Mononuclear cell (primary cell): Measurements from ENCODE around the gene TLR3. TPM values are rescaled to one million over a fixed set of nuclear protein-coding genes. Genes with fewer than 3 reads are reported as not detected.

ENCODE experiments used
- H3K27me3 ChIP-seq: 2 replicates; pipeline ENCODE4 v1.6.0; 2011; ENCODE audit warnings: low read length, control low read depth; ENCODE audit not compliant: insufficient read depth
- H3K4me1 ChIP-seq: 2 replicates; pipeline ENCODE4 v1.5.1; 2011; ENCODE audit warnings: mild to moderate bottlenecking, low read length, control low read depth; ENCODE audit not compliant: insufficient read depth
- H3K4me3 ChIP-seq: 2 replicates; pipeline ENCODE4 v1.5.1; 2011; ENCODE audit warnings: mild to moderate bottlenecking, low read length, moderate library complexity
- H3K9me3 ChIP-seq: 2 replicates; pipeline ENCODE4 v1.5.1; 2011; ENCODE audit warnings: low read depth, mild to moderate bottlenecking, control low read depth, low read length
- total RNA-seq: library from RNA; depleted of rRNA; stranded (reverse); fragments of >200 nt; gene quantifications from one replicate; pipeline ENCODE4 v1.2.3, GENCODE V29; 2012

TLR3 gene
- total RNA-seq, 1 donor: 0.63 TPM

GRCh38 chr4:186108391-186108790 lies 39.4 kb downstream of the TLR3 start:
- H3K4me1 ChIP-seq: peaks cover 5% of the 10 kb centered on the region
- H3K4me3 ChIP-seq: no peak overlapping the region
- peaks cover 54% of the 10 kb centered on the region for H3K27me3 ChIP-seq
- H3K9me3 ChIP-seq: no peaks in the 10 kb centered on the region

GRCh38 chr4:186109245-186109644 lies 40.3 kb downstream of the TLR3 start:
- Histone ChIP-seq H3K4me3 (no peak overlapping the region), H3K27me3 (peaks cover 45% of the 10 kb centered on the region), H3K9me3 (no peaks in the 10 kb centered on the region), H3K4me1 (peaks cover 5% of the 10 kb centered on the region)

GRCh38 chr4:186116697-186117096 lies 47.7 kb downstream of the TLR3 start:
- Histone ChIP-seq H3K9me3 (no peaks in the 10 kb centered on the region), H3K4me1 (no peaks in the 10 kb centered on the region), H3K4me3 (no peak overlapping the region), H3K27me3 (peaks cover 14% of the 10 kb centered on the region)

GRCh38 chr4:186118582-186118981 lies 49.6 kb downstream of the TLR3 start:
- Histone ChIP-seq H3K27me3 (peaks cover 14% of the 10 kb centered on the region), H3K4me1 (no peaks in the 10 kb centered on the region), H3K9me3 (no peaks in the 10 kb centered on the region), H3K4me3 (no peak overlapping the region)

- Histone ChIP-seq H3K9me3 (no peaks in the 10 kb centered on the region), H3K4me3 (no peak overlapping the region), H3K4me1 (no peaks in the 10 kb centered on the region), H3K27me3 (peaks cover 14% of the 10 kb centered on the region)
Observed at GRCh38 chr4:186121057-186121456, 52.1 kb downstream of the TLR3 start.

- H3K4me3 ChIP-seq: no peak overlapping the region
- H3K27me3 ChIP-seq: peaks cover 6% of the 10 kb centered on the region
- no peaks in the 10 kb centered on the region for H3K9me3 ChIP-seq
- no peaks in the 10 kb centered on the region for H3K4me1 ChIP-seq
Observed at GRCh38 chr4:186128842-186129241, 59.9 kb downstream of the TLR3 start.

- no peak overlapping the region for H3K4me3 ChIP-seq
- H3K9me3 ChIP-seq: no peaks in the 10 kb centered on the region
- no peaks in the 10 kb centered on the region for H3K4me1 ChIP-seq
- peaks cover 6% of the 10 kb centered on the region for H3K27me3 ChIP-seq
Observed at GRCh38 chr4:186131935-186132334, 63.0 kb downstream of the TLR3 start.

- no peaks in the 10 kb centered on the region for H3K4me1 ChIP-seq
- H3K9me3 ChIP-seq: no peaks in the 10 kb centered on the region
- H3K27me3 ChIP-seq: peaks cover 6% of the 10 kb centered on the region
- H3K4me3 ChIP-seq: no peak overlapping the region
Observed at GRCh38 chr4:186132577-186133242, 63.8 kb downstream of the TLR3 start.

GRCh38 chr4:186134257-186134656 lies 65.3 kb downstream of the TLR3 start:
- H3K4me3 ChIP-seq: no peak overlapping the region
- no peaks in the 10 kb centered on the region for H3K9me3 ChIP-seq
- H3K4me1 ChIP-seq: no peaks in the 10 kb centered on the region
- H3K27me3 ChIP-seq: peaks cover 3% of the 10 kb centered on the region

- H3K4me1 ChIP-seq: no peaks in the 10 kb centered on the region
- no peak overlapping the region for H3K4me3 ChIP-seq
- H3K27me3 ChIP-seq: peaks cover 3% of the 10 kb centered on the region
- H3K9me3 ChIP-seq: no peaks in the 10 kb centered on the region
Observed at GRCh38 chr4:186134861-186135260, 65.9 kb downstream of the TLR3 start.

GRCh38 chr4:186137196-186137794 lies 68.3 kb downstream of the TLR3 start:
- no peak overlapping the region for H3K4me3 ChIP-seq

More at GRCh38 chr4:186137196-186137794, 68.3 kb downstream of the TLR3 start:
- Histone ChIP-seq H3K9me3 (no peaks in the 10 kb centered on the region), H3K27me3 (peaks cover 7% of the 10 kb centered on the region), H3K4me1 (no peaks in the 10 kb centered on the region)

Other genes starting within 250 kb of the TLR3 start
- gene FAM149A, start 35.5 kb downstream of the TLR3 start, total RNA-seq: 0.42 TPM
- gene CYP4V2, start 122.4 kb downstream of the TLR3 start, total RNA-seq: 17.2 TPM
- gene KLKB1, start 158.4 kb downstream of the TLR3 start, total RNA-seq: 0.63 TPM
- not detected for gene F11, start 197.0 kb downstream of the TLR3 start, total RNA-seq